NCI-H510A treated with DMSO at 0.1 percent for 48 hours (cell line): ENCODE measurements around the gene LARGE2.

Experiments
- DNase-seq: peaks from one replicate; lab custom pipeline; 2025; lab: John Stamatoyannopoulos, UW

Gene LARGE2

DNA sequence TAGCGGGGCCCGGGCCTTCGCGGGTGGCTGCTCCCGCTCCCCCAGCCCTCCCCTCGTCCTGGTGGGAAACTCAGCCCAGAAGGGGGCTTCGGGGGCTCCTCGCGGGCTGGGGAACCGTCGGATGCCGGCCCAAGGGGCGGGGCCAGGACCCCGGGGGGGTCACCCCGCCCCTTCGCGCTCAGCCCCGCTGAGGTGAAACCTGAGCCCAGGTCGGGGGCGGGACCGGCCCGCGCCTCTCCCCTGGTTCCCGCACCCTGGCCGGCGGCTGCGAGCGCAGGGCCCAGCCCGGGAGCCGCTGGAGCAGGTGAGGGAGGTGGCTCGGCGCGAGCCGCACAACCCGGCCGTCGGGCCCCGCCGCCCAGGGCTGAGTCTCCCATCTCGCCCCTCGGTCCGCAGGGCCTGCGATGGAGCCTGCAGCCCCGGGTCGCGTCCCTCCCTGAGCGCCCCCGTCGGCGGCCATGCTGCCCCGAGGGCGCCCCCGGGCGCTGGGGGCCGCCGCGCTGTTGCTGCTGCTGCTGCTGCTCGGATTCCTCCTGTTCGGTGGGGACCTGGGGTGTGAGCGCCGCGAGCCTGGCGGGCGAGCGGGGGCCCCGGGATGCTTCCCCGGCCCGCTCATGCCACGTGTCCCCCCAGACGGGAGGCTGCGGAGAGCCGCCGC lies at the start of gene LARGE2:
LARGE2 (plus strand) TSS at position 232 of the 658 bp plus-strand sequence; CDS start at position 459, 227 bp downstream.
- no peak for DNase-seq

DNA sequence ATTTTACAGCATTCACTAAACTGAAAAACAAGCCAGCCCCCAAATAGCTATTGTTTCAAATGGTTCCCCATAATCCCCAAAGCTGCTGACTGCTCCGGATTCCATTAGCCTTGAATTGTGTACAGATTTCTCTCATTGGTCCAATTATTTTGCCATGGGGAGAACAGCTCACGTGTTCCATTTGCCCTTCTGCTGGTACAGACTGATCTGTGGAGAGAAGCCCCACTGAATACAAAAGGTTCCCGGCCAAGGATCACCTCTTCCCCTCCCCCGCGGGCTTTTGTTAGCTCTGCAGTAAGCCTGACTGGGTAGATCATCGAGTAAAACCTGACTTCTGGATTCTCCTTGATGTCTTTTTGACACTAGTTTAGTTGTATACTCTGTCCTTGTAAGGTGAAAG lies 46.1 kb upstream of the LARGE2 start:
- DNase-seq, result no peak

DNA sequence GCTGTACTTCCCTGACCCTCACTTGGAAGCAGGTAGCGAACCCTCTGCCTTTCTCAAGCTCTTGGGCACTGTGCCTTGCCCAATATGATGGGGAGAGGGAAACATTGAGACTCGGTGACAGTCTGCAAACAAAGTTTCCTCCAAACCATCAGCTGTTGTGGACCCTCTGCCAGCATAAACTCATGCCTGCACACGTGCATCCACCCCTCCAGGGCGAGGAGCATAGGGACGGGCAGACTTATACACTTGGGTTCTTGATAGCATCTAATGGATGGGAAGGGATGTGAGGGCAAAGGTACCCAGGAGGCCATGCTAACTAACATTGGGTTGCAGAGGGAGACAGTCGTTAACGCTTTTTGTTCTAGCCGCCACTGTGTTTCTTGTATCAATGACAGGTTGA lies 45.2 kb upstream of the LARGE2 start:
- DNase-seq, result no peak

DNA sequence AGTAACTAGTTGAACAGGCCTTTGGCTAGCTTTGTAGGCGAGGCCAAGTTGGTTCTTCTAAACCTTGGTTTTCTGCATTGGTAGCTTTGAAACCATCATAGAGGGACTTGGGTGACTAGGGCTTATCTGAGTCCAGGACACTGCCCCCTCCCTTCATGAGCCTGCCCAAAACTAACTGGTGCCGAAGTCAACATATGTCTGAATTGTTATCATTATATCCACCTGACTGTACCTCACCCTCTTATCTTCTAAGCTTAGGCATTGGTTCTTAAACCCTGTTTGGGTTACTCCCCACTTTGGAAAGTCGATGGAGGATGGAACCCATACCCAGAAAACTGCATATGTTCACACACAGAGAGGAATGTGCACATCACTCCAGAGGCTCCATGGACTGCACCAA lies 44.6 kb upstream of the LARGE2 start:
- DNase-seq, result no peak

DNA sequence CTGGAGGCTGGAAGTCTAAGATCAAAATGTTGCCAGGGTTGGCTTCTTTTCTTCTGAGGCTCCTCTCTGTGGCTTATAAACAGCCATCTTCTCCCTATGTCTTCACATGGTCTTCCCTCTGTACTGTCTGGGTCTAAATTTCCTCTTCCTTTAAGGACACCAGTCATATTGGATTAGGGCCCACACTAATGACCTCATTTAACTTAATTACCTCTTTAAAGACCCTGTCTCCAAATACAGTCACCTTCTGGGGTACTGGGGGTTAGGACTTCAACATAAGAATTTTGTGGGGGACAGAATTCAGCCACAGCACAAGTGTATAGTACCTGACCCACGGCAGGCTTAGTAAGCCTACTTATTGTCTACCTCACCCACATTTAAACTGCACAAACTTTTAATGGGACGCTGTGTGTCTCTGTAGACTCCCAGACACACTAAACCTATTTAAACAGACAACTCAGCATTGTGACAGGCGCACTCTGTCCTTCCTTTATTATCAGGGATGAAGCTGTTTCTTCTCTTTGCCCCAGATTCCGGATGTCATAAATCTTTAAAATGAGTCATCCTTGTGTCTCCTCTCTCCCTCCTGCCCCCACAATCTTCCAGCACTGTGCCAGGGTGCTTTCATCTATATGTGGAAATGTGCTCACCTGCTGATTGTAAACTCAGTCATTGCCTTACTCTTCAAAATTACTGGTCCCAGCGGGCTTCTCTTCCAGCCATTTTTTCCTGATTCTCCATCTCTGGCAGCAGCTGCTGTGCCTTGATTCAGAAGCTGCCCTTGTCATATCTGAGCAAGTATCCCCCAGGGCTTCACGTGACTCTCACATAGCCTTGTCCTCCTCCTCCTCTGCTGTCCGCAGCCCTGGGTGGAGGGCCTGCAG lies 42.4 kb upstream of the LARGE2 start:
- no peak for DNase-seq

DNA sequence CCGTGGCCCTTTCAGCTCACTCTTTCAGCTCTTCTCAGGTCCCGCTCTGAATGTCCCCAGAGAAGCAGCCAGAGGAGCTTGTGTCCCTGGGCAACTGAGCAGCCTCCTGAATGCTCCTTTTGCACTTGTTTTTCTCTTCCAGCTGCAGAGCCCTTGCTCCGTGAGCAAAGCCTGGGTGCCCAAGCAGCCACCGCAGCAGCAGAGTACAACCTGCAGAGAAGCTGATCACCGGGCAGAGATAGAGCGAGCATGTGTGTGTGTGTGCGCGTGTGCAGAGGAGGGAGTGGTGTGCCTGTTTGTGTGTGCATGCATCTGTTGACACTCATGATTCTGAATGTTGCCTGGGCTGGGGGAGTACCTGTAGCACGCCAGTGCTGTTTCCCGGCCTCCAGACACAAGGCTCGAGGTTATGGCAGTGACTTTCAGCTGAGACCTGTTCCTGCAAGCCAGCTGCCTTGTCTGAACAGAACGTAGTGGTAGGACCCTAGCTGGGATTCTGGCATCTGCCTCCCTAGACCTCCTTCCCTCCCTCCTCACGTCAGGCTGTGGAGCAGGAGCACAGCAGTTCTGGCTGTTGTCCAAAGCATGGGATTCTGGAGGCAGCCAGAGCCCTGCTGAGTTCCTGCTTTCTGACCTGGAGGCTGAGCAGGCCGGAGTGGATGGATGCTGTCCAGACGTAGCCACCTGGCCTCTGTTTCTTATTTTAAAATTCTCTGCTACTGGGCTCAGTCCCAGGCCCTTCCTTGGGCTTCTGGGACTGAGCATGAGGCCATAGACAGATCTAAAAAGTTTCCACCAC lies 41.5 kb upstream of the LARGE2 start:
- DNase-seq, result no peak

DNA sequence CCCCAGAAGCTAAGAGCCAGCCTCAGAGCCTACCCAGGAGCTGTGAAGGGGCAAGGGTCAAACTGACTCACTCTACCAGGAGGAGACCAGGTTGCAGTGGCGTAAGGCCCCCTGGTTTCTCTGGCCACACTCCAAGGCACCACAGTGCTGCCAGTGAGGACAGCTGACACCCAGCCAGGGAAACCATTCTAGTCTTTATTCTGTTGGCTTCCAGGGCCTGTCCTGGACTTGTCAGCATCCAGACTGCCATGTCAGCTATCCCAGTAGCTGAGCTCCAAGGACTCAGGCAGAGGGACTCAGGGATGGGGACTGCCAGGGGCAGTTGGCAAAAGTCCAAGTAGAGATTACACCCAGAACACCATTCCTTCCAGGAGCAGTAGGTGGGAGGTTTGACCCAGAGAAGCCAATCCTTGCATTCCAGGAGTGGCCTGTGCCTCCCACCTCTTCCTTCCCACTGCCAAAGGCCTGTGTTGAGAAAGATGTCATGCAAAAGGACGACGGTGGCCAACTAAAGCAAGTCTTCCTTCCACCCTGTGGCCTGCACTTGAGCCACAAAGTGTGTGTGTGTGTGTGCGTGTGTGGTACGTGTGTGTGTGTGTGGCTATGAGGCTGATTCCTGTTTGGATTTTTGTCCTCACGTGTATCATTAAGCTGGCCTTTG lies 40.6 kb upstream of the LARGE2 start:
- DNase-seq, result no peak

DNA sequence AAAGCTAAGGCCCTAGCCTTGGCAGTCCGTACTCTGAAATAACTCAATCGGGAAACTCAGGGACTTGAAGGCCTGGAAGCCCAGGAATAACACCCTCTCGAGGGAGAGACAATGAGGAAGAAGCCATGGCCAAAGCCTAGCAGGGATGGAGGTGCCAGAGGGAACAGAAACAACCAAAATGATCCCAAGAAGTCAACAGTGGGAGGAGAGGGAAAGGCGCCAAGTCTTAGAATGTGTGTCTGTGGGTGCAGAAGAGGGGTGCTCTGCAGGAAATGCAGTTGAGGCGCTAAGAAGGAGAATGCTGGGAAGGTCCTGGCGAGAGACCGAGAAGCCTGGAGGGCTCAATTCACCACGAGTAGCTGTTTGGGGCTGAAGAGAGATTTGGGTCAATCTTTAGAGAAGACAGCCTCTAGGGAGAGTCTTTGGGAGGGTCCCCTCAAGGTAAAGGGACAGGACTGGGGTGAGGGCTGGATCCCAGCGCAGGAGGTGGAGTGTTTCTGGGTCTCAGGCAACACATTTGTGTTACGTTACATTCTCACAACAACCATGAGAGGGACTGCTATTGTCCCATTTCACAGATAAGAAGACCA lies 37.8 kb upstream of the LARGE2 start:
- DNase-seq, result no peak

DNA sequence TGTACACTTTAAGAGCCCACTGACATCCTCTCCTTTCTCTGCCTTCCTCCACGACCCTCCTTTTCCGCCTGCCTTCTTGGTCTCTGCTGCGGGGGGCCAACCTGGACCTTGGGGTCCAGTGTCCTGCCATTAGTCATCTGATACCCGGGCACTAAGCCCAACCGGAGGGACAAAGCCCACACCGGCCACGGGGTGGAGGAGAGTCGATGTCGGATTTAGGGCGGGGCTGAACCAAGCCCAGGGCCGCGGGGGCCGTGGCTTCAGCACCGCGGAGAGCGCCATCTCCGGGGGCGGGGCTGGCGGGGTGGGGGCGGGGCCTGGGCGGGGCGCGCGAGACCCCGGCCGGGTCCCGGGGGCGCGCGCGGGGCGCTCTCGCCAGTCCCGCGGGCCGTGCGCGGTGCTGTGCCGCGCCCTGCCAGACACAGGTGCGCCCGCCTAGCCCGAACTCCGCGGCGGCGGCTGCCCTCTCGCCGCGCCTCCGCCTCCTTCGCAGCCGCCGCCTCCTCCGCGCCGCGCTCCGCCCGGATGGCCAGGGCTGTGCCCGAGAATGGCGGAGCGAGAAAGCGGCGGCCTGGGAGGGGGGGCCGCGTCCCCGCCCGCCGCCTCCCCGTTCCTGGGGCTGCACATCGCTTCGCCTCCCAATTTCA lies 37.1 kb upstream of the LARGE2 start, which contains the start of gene MAPK8IP1:
MAPK8IP1 (plus strand) TSS at position 378 of the 647 bp plus-strand sequence; CDS start at position 548, 170 bp downstream.
- DNase-seq, result peak; percentile 6

DNA sequence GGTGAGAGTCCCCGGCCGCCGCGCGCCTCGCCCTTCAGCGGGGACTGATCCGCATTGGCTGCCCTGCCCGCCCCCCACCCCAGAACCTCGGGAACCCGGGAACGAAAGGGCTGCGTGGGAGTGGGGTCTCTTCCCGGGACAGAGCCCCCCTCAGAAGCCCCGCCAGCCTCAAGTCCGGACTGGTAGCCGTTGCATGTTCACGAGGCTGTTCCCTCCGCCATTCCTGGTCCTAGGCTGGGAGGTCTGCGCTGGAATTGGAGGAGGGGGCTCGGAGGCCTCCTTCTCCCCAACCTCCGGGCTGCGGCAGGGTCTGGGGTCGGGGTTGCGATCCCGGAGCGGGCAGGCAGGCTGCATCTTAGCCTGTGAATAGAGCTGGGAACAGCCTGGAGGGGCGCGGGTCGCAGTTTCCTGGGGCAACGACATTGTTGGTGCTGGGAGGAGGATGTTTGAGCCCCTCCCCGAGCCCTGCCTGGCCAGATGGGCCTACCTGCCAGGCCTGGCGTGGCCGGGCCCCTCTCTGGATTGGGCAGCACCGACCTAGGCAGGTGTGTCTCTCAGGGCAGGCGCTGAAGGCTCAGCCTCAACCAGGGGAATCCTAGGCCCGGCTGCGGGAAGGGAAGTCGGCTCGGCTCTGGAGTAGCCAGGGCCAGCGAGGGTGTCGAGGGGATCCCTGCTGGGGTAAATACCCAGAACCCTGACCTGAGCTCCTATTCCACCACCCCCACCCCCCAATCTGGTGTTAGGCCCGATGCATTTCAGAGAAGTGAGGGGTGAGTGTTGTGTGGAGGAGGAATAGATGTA lies 36.3 kb upstream of the LARGE2 start:
- DNase-seq, result no peak

DNA sequence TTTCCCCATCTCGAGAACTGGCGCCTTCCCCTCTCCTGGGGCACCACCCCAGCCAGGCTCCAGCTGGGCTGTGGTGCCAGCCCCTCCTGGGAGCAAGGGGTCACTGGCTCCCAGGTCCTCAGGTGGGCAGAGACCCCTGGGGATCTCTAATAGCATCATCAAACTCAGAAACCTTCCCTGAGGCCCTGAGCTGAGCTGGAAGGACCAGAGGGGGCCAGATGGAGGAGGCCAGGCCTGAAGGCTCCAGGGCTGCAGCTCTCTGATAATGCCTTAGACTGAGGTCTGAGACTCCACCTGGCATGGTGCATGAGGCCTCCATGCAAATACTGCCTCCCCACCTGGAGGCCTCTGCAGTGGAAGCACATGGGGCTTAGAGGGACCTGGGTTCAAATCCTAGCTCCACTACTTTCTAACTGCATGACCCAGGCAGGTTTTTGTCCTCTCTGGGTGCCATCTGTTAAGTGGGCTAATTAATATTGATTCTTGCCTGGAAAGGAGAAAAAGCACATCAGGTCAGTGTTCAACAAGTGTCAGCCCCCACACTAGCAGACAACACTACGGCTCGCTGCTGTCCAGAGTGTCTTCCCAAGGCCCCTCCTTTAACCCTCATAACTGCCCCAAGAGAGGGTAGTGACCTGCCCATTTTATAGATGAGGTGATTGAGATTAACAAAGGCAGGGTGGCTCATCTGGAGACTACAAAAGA lies 35.5 kb upstream of the LARGE2 start:
- no peak for DNase-seq

DNA sequence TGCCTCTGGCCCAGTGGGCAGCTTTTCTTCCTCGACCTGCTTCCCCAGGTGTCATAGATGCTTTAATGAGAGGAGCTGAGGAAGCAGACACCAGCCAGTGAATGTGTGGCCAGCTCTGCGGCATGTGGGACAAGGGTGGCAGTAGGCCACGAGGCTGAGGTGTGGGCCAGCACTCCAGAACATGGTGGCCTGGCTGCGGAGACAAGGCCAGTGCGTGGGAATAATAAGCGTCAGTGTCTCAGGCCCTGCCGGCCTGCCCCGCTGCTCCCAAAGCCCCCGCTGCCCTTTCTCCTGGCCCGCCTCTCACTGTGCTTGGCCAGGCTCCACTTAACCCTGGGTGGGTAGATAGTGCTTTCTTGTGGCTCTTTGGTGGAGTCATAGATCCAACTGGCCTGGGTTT lies 34.9 kb upstream of the LARGE2 start:
- no peak for DNase-seq

DNA sequence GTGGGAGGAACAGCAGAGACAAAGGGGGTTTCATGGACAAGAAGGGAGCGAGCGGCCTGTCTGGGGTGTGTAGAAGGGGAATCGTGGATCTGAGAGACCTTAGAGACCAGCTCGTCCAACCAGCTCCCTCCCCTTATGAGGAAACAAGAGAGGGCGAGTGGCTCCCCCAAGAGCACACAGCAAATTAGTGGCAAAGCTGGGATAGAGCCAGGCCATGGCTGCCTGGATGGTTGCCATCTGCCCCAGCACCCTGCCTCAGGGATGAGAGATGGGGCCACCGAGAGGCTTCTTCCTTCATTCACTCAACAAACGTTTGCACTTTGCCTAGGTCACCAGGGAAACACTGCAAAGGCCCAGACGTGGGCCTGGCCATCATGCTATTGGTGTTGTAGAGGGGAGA lies 32.9 kb upstream of the LARGE2 start:
- DNase-seq, result no peak

DNA sequence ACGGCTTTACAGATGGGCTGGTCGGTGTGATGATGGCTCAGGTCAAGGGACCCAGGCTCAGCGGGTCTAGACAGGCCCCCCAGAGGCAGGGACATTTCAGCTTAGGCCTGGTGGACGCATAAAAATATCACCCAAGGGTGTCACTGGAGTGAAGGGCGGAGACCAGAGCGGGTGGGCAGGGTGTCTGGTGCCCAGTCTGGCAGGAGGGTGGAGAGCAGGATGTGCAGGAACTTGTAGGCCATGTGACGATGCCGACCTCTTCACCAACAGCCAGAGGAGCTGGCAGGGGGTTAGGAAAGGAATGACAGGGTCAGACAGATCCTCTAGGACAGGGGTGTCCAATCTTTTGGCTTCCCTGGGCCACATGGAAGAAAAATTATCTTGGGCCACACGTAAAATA lies 32.5 kb upstream of the LARGE2 start:
- DNase-seq, result no peak

DNA sequence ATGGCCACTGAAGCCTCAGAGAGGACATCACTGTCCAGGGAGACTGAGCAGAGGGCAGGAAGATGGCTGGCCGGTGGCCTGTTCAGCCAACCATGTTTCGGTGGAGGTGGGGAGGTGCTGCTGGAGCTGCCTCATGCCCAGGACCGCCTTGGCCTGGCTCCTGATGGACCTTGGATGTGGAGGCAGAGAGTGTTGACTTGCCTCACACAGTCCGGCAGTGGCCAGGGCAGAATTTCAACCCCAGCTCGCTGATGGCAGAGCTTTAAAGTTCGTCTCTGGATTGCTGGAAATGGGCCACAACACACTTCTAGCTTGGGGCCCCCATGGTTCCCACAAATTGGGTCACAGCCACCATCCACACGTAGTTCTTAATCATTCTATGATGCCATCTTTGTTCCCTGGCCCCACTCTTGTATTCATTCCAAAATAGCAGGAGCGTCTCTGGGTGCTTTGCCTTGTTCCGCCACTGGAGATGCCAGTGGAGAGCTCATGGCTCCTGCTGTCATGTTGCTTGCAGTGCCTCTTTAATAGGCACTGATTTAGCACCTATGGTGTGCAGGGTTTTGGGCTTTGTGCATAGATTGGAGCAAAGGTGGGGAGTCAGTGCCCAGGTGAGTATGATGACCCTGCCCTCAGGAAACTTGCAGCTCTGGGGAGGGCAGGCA lies 31.4 kb upstream of the LARGE2 start:
- DNase-seq, result no peak

DNA sequence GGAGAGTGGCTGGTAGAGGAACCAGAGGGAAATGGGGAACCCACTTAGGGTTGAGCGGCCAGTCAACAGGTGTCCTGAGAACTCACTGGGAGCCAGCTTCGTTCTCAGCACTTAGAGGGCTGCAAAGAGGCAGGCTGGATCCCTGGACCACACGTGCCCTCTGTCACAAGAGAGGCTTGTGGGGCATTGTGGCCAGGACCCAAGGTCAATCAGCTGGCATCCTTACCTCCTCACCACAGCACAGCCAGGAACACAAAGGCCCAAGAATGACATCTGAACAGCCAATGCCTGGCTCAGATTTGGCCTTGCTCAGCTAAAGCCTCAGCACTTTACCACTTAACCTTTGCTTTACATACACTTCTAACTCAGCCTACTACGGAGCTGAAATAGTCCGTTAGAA lies 29.6 kb upstream of the LARGE2 start:
- no peak for DNase-seq

DNA sequence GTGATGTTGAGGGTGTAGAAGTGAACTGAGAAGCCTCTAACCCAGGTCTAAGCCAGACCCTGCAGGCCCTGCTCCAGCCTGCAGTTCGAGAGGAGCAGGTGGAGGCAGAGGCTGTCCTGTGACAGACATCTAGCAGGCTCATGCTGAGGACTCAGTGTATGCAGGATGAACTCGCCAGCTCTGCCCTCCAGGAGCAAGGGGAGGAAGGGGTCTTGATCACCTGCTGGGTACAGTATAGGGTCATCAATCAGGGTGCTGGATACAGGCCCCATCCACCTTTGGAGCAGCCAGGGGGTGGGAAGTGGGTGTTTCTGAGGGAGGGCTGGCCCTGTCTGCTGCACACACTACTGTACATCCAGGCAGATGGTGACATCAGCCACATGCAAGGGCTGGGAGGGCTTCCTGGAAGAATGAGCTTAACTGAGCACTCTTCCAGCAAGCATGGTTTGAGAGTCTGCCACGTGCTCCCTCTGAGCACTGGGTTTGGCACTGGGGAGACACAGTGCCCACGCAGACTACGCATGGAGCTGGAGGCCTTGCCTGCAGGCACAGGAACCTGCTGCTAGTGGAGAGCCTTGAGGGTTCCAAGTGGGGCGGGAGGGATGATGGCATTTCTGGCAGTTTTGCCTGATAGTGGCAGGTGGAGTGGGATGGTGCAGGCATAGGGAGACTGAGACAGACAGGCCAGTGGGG lies 27.8 kb upstream of the LARGE2 start:
- no peak for DNase-seq

DNA sequence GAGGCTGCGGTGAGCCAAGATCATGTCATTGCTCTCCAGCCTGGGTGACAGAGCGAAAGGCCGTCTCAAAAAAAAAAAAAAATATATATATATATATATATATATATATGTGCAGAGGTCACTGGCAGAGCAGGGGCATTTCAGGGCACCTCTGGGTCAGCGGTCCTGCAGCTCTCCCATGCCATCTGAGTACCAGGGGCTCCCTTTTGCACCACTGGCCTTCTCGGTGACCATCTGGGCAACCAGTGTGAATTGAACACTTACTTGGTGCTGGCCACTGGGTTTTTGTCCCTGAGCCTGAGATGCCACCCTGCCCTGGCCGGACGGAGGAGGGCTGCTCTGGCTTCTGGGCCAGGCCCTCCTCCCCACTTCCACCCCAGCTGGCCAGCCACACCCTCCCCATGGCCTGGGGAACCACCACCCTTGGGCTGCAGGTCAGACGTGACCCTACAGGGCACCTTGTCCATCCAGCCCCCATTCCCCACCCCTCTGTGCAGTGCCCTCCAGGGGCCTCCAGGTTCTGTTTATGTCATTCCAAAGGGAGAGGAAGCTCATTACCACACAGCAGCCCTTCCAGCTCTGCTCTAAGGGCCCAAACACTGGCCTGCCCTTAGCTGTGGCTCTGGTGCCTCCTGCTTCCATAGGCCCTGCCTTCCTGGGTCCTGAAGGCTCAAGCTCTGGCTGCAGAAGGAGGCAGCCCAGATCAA lies 26.8 kb upstream of the LARGE2 start:
- no peak for DNase-seq
